ENCODE results near the gene OR4D11. TPM values are rescaled to one million over a fixed set of nuclear protein-coding genes. Genes with fewer than 3 reads are reported as not detected.
"Not testable (repeated sequence)": the region's sequence is repeated elsewhere in the genome, so short reads cannot be mapped to it uniquely, and the experiment has no call there.

The OR4D11 gene
- total RNA-seq (not detected), total RNA-seq (0 reads per million in 2 donors)

- no peak within 1 kb of the TSS for H3K4me3 Mint-ChIP-seq
- H3K27me3 Mint-ChIP-seq = peaks cover 36% of the 10 kb centered on the region
- H3K4me1 Mint-ChIP-seq = no peaks in the 10 kb centered on the region
- ATAC-seq = no peak
- DNase-seq = no peak
- H3K9me3 ChIP-seq (ENCODE audit: control insufficient read depth, low read length, poor library complexity, severe bottlenecking) = no peaks in the 10 kb centered on the region
- H3K27ac Mint-ChIP-seq = no peak within 1 kb of the TSS
- H3K36me3 Mint-ChIP-seq (ENCODE audit: low read depth) = peaks cover 5% of the 10 kb centered on the region
These were observed at the start of gene OR4D11 for GRCh38 chr11:59503276-59503675. TSS of gene OR4D11 (plus strand) at chr11:59503576. CDS start at chr11:59503576, 0 bp downstream.

- no peaks in the 10 kb centered on the region for H3K9me3 ChIP-seq (ENCODE audit: control insufficient read depth, low read length, poor library complexity, severe bottlenecking)
- no peak within 1 kb of the TSS for H3K27ac Mint-ChIP-seq
- DNase-seq (no peak), ATAC-seq (no peak)
- H3K4me3 Mint-ChIP-seq = no peak within 1 kb of the TSS
- peaks cover 55% of the 10 kb centered on the region for H3K27me3 Mint-ChIP-seq
- H3K36me3 Mint-ChIP-seq (ENCODE audit: low read depth) = peaks cover 2% of the 10 kb centered on the region
- H3K4me1 Mint-ChIP-seq = no peaks in the 10 kb centered on the region
These were observed 46.7 kb upstream of the OR4D11 start, which contains the start of gene OR4D6 for GRCh38 chr11:59456661-59457060. TSS of gene OR4D6 (plus strand) at chr11:59456961. CDS start at chr11:59456961, 0 bp downstream.

GRCh38 chr11:59459916-59460315, 43.5 kb upstream of the OR4D11 start:
- no peak overlapping the region for H3K4me3 Mint-ChIP-seq
- DNase-seq (no peak), ATAC-seq (no peak)
- H3K9me3 ChIP-seq (ENCODE audit: control insufficient read depth, low read length, poor library complexity, severe bottlenecking) = no peaks in the 10 kb centered on the region
- H3K27ac Mint-ChIP-seq = no peak overlapping the region
- peaks cover 72% of the 10 kb centered on the region for H3K27me3 Mint-ChIP-seq
- H3K4me1 Mint-ChIP-seq = no peaks in the 10 kb centered on the region
- peaks cover 3% of the 10 kb centered on the region for H3K36me3 Mint-ChIP-seq (ENCODE audit: low read depth)

GRCh38 chr11:59463190-59463641, 40.2 kb upstream of the OR4D11 start:
- DNase-seq (no peak), ATAC-seq (no peak)
- Mint-ChIP-seq H3K4me1 (no peaks in the 10 kb centered on the region), H3K27me3 (peaks cover 70% of the 10 kb centered on the region), H3K27ac (no peak overlapping the region), H3K4me3 (no peak overlapping the region), H3K36me3 (ENCODE audit: low read depth) (peaks cover 3% of the 10 kb centered on the region)
- H3K9me3 ChIP-seq (ENCODE audit: control insufficient read depth, low read length, poor library complexity, severe bottlenecking) = no peaks in the 10 kb centered on the region

- no peaks in the 10 kb centered on the region for H3K9me3 ChIP-seq (ENCODE audit: control insufficient read depth, low read length, poor library complexity, severe bottlenecking)
- Mint-ChIP-seq H3K36me3 (ENCODE audit: low read depth) (peaks cover 4% of the 10 kb centered on the region), H3K27me3 (peaks cover 55% of the 10 kb centered on the region), H3K4me3 (no peak within 1 kb of the TSS), H3K27ac (no peak within 1 kb of the TSS), H3K4me1 (no peaks in the 10 kb centered on the region)
- ATAC-seq = no peak
- DNase-seq = no peak
These were observed 30.4 kb upstream of the OR4D11 start, which contains the start of gene OR4D10 for GRCh38 chr11:59473015-59473414. TSS of gene OR4D10 (plus strand) at chr11:59473315. CDS start at chr11:59477430, 4,115 bp downstream.

GRCh38 chr11:59475176-59475575, 28.2 kb upstream of the OR4D11 start:
- no peak overlapping the region for H3K27ac Mint-ChIP-seq

GRCh38 chr11:59479906-59480305, 23.5 kb upstream of the OR4D11 start:
- Mint-ChIP-seq H3K4me1 (no peaks in the 10 kb centered on the region), H3K36me3 (ENCODE audit: low read depth) (peaks cover 8% of the 10 kb centered on the region), H3K27ac (no peak overlapping the region), H3K27me3 (peaks cover 29% of the 10 kb centered on the region), H3K4me3 (no peak overlapping the region)
- DNase-seq (no peak), ATAC-seq (no peak)
- no peaks in the 10 kb centered on the region for H3K9me3 ChIP-seq (ENCODE audit: control insufficient read depth, low read length, poor library complexity, severe bottlenecking)

More at GRCh38 chr11:59475176-59475575, 28.2 kb upstream of the OR4D11 start:
- ATAC-seq (no peak), DNase-seq (no peak)
- H3K27me3 Mint-ChIP-seq = peaks cover 49% of the 10 kb centered on the region
- no peaks in the 10 kb centered on the region for H3K4me1 Mint-ChIP-seq
- H3K9me3 ChIP-seq (ENCODE audit: control insufficient read depth, low read length, poor library complexity, severe bottlenecking) = no peaks in the 10 kb centered on the region
- no peak overlapping the region for H3K4me3 Mint-ChIP-seq
- H3K36me3 Mint-ChIP-seq (ENCODE audit: low read depth) = peaks cover 8% of the 10 kb centered on the region

GRCh38 chr11:59480359-59480758, 23.0 kb upstream of the OR4D11 start:
- no peaks in the 10 kb centered on the region for H3K4me1 Mint-ChIP-seq
- H3K27ac Mint-ChIP-seq = no peak overlapping the region
- H3K36me3 Mint-ChIP-seq (ENCODE audit: low read depth) = peaks cover 5% of the 10 kb centered on the region
- peaks cover 29% of the 10 kb centered on the region for H3K27me3 Mint-ChIP-seq
- no peak for DNase-seq
- no peak for ATAC-seq
- no peak overlapping the region for H3K4me3 Mint-ChIP-seq
- H3K9me3 ChIP-seq (ENCODE audit: control insufficient read depth, low read length, poor library complexity, severe bottlenecking) = no peaks in the 10 kb centered on the region

- H3K36me3 Mint-ChIP-seq (ENCODE audit: low read depth) = peaks cover 5% of the 10 kb centered on the region
- no peak for DNase-seq
- peaks cover 44% of the 10 kb centered on the region for H3K27me3 Mint-ChIP-seq
- no peak overlapping the region for H3K4me3 Mint-ChIP-seq
- ATAC-seq = no peak
- no peaks in the 10 kb centered on the region for H3K4me1 Mint-ChIP-seq
- no peak overlapping the region for H3K27ac Mint-ChIP-seq
- H3K9me3 ChIP-seq (ENCODE audit: control insufficient read depth, low read length, poor library complexity, severe bottlenecking) = no peaks in the 10 kb centered on the region
These were observed 1.4 kb upstream of the OR4D11 start for GRCh38 chr11:59501931-59502330.

- ATAC-seq (peak; percentile 36), DNase-seq (no peak)
- Mint-ChIP-seq H3K27ac (no peak within 1 kb of the TSS), H3K4me1 (peaks cover 16% of the 10 kb centered on the region), H3K27me3 (peaks cover 23% of the 10 kb centered on the region), H3K4me3 (peak within 1 kb of the TSS; percentile 39), H3K36me3 (ENCODE audit: low read depth) (peaks cover 3% of the 10 kb centered on the region)
- no peaks in the 10 kb centered on the region for H3K9me3 ChIP-seq (ENCODE audit: control insufficient read depth, low read length, poor library complexity, severe bottlenecking)
These were observed 7.7 kb downstream of the OR4D11 start, which contains the start of gene OR4D9 for GRCh38 chr11:59510941-59511589. TSS of gene OR4D9 (plus strand) at chr11:59511539. CDS start at chr11:59514913, 3,374 bp downstream.

GRCh38 chr11:59511675-59512074, 8.3 kb downstream of the OR4D11 start:
- no peak for DNase-seq
- Mint-ChIP-seq H3K4me3 (no peak overlapping the region), H3K4me1 (peaks cover 16% of the 10 kb centered on the region), H3K27ac (no peak overlapping the region), H3K27me3 (peaks cover 23% of the 10 kb centered on the region), H3K36me3 (ENCODE audit: low read depth) (peaks cover 3% of the 10 kb centered on the region)
- H3K9me3 ChIP-seq (ENCODE audit: control insufficient read depth, low read length, poor library complexity, severe bottlenecking) = no peaks in the 10 kb centered on the region
- ATAC-seq = no peak

- H3K4me3 Mint-ChIP-seq; H3K36me3 Mint-ChIP-seq (ENCODE audit: low read depth); H3K9me3 ChIP-seq (ENCODE audit: control insufficient read depth, low read length, poor library complexity, severe bottlenecking); DNase-seq; H3K27ac Mint-ChIP-seq; H3K4me1 Mint-ChIP-seq; ATAC-seq: not testable (repeated sequence)
- H3K27me3 Mint-ChIP-seq = peaks cover 31% of the 10 kb centered on the region
These were observed 16.8 kb downstream of the OR4D11 start for GRCh38 chr11:59520139-59520538.

GRCh38 chr11:59520741-59521140, 17.4 kb downstream of the OR4D11 start:
- no peaks in the 10 kb centered on the region for H3K9me3 ChIP-seq (ENCODE audit: control insufficient read depth, low read length, poor library complexity, severe bottlenecking)
- Mint-ChIP-seq H3K27me3 (peaks cover 28% of the 10 kb centered on the region), H3K4me1 (peaks cover 4% of the 10 kb centered on the region), H3K4me3 (no peak overlapping the region), H3K27ac (no peak overlapping the region), H3K36me3 (ENCODE audit: low read depth) (no peaks in the 10 kb centered on the region)
- DNase-seq (no peak), ATAC-seq (no peak)

GRCh38 chr11:59523541-59523940, 20.2 kb downstream of the OR4D11 start:
- Mint-ChIP-seq H3K4me3 (no peak overlapping the region), H3K4me1 (peaks cover 2% of the 10 kb centered on the region), H3K27me3 (peaks cover 33% of the 10 kb centered on the region), H3K36me3 (ENCODE audit: low read depth) (no peaks in the 10 kb centered on the region), H3K27ac (no peak overlapping the region)
- ATAC-seq (no peak), DNase-seq (no peak)
- H3K9me3 ChIP-seq (ENCODE audit: control insufficient read depth, low read length, poor library complexity, severe bottlenecking) = no peaks in the 10 kb centered on the region
